Panc1 (cell line): Measurements from ENCODE around the gene STARD3NL.

Experiments used
- CTCF ChIP-seq: fragments of 450-650 bp; IDR thresholded peaks from 2 replicates; pipeline ENCODE4 v1.5.1; 2017; ENCODE audit warnings: mild to moderate bottlenecking
- POLR2AphosphoS5 ChIP-seq: IDR thresholded peaks from 2 replicates; pipeline ENCODE4 v1.6.1; 2012; ENCODE audit warnings: mild to moderate bottlenecking, low read depth, low read length, moderate library complexity
- REST ChIP-seq, 2 experiments: IDR thresholded peaks; 2 replicates each; pipeline ENCODE4 v1.6.1; 2011 to 2012; ENCODE audit warnings: low read depth in 2 of 2, control low read depth in 1 of 2, low read length in 1 of 2, mild to moderate bottlenecking in 1 of 2, moderate library complexity in 1 of 2; ENCODE audit not compliant: insufficient read depth in 1 of 2
- SIN3A ChIP-seq: IDR thresholded peaks from 2 replicates; pipeline ENCODE4 v1.6.1; 2012; ENCODE audit warnings: low read depth, mild to moderate bottlenecking, low read length, moderate library complexity, borderline replicate concordance; ENCODE audit not compliant: insufficient read depth

GRCh38 chr7:38191791-38192190, 13.7 kb downstream of the STARD3NL start:
- TF ChIP-seq CTCF = no peak
- no peak for TF ChIP-seq POLR2AphosphoS5
- TF ChIP-seq SIN3A = no peak
- TF ChIP-seq REST (IDR thresholded peaks at IDR 0.05; ENCODE audit: insufficient read depth in 1 of 2, low read depth in 2 of 2, low read length in 1 of 2) = no peak
